Ishikawa (cell line): Measurements from ENCODE around the gene CAPZB.

ENCODE experiments used
- CEBPB ChIP-seq: IDR thresholded peaks from 2 replicates; pipeline ENCODE4 v1.6.1; 2012
- CREB1 ChIP-seq: IDR thresholded peaks from 2 replicates; pipeline ENCODE4 v1.6.1; 2012; ENCODE audit warnings: low read depth
- EGR1 ChIP-seq: IDR thresholded peaks from 2 replicates; pipeline ENCODE4 v1.6.1; 2012
- EP300 ChIP-seq: IDR thresholded peaks from 2 replicates; pipeline ENCODE4 v1.6.1; 2012; ENCODE audit warnings: borderline replicate concordance
- FOXM1 ChIP-seq: IDR thresholded peaks from 2 replicates; pipeline ENCODE4 v1.6.1; 2012; ENCODE audit warnings: low read depth, borderline replicate concordance
- NFIC ChIP-seq: IDR thresholded peaks from 2 replicates; pipeline ENCODE4 v1.6.1; 2012
- RAD21 ChIP-seq: IDR thresholded peaks from 2 replicates; pipeline ENCODE4 v1.6.1; 2012; ENCODE audit warnings: low read depth
- TAF1 ChIP-seq: IDR thresholded peaks from 2 replicates; pipeline ENCODE4 v1.6.1; 2012; ENCODE audit warnings: low read depth, mild to moderate bottlenecking
- TCF12 ChIP-seq: IDR thresholded peaks from 2 replicates; pipeline ENCODE4 v1.6.1; 2012; ENCODE audit warnings: low read depth
- TEAD4 ChIP-seq: IDR thresholded peaks from 2 replicates; pipeline ENCODE4 v1.6.1; 2012
- YY1 ChIP-seq: IDR thresholded peaks from 2 replicates; pipeline ENCODE4 v1.6.1; 2012; ENCODE audit warnings: low read depth
- ZBTB7A ChIP-seq: IDR thresholded peaks from 2 replicates; pipeline ENCODE4 v1.6.1; 2012; ENCODE audit warnings: low read depth
- TF ChIP-seq, protein P1 (sequence below): IDR thresholded peaks from 2 replicates; pipeline ENCODE4 v1.6.1; 2012; ENCODE audit warnings: low read depth, mild to moderate bottlenecking
- TF ChIP-seq, protein P2 (sequence below): IDR thresholded peaks from 2 replicates; pipeline ENCODE4 v1.6.1; 2012
- TF ChIP-seq, protein P3 (sequence below): IDR thresholded peaks from 2 replicates; pipeline ENCODE4 v1.6.1; 2012

Gene CAPZB

GRCh38 chr1:19393046-19393445, 92.3 kb downstream of the CAPZB start:
- TF ChIP-seq, protein P1, sequence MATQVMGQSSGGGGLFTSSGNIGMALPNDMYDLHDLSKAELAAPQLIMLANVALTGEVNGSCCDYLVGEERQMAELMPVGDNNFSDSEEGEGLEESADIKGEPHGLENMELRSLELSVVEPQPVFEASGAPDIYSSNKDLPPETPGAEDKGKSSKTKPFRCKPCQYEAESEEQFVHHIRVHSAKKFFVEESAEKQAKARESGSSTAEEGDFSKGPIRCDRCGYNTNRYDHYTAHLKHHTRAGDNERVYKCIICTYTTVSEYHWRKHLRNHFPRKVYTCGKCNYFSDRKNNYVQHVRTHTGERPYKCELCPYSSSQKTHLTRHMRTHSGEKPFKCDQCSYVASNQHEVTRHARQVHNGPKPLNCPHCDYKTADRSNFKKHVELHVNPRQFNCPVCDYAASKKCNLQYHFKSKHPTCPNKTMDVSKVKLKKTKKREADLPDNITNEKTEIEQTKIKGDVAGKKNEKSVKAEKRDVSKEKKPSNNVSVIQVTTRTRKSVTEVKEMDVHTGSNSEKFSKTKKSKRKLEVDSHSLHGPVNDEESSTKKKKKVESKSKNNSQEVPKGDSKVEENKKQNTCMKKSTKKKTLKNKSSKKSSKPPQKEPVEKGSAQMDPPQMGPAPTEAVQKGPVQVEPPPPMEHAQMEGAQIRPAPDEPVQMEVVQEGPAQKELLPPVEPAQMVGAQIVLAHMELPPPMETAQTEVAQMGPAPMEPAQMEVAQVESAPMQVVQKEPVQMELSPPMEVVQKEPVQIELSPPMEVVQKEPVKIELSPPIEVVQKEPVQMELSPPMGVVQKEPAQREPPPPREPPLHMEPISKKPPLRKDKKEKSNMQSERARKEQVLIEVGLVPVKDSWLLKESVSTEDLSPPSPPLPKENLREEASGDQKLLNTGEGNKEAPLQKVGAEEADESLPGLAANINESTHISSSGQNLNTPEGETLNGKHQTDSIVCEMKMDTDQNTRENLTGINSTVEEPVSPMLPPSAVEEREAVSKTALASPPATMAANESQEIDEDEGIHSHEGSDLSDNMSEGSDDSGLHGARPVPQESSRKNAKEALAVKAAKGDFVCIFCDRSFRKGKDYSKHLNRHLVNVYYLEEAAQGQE = no peak
- no peak for TF ChIP-seq TCF12
- TF ChIP-seq TAF1 = no peak
- no peak for TF ChIP-seq EP300
- no peak for TF ChIP-seq ZBTB7A
- no peak for TF ChIP-seq RAD21
- TF ChIP-seq FOXM1 = no peak
- no peak for TF ChIP-seq CREB1
- TF ChIP-seq, protein P2, sequence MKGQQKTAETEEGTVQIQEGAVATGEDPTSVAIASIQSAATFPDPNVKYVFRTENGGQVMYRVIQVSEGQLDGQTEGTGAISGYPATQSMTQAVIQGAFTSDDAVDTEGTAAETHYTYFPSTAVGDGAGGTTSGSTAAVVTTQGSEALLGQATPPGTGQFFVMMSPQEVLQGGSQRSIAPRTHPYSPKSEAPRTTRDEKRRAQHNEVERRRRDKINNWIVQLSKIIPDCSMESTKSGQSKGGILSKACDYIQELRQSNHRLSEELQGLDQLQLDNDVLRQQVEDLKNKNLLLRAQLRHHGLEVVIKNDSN = no peak
- no peak for TF ChIP-seq TEAD4
- TF ChIP-seq NFIC = no peak
- TF ChIP-seq CEBPB = no peak
- TF ChIP-seq EGR1 = no peak
- TF ChIP-seq YY1 = no peak
- TF ChIP-seq, protein P3, sequence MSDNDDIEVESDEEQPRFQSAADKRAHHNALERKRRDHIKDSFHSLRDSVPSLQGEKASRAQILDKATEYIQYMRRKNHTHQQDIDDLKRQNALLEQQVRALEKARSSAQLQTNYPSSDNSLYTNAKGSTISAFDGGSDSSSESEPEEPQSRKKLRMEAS = no peak

GRCh38 chr1:19392221-19392620, 93.1 kb downstream of the CAPZB start:
- TF ChIP-seq YY1 (no peak), ZBTB7A (no peak), EGR1 (no peak), TCF12 (no peak), TEAD4 (no peak), CREB1 (no peak), CEBPB (no peak), FOXM1 (no peak)
- TF ChIP-seq, protein P3 = no peak
- TF ChIP-seq, protein P2 = no peak
- TF ChIP-seq, protein P1 = no peak

DNA sequence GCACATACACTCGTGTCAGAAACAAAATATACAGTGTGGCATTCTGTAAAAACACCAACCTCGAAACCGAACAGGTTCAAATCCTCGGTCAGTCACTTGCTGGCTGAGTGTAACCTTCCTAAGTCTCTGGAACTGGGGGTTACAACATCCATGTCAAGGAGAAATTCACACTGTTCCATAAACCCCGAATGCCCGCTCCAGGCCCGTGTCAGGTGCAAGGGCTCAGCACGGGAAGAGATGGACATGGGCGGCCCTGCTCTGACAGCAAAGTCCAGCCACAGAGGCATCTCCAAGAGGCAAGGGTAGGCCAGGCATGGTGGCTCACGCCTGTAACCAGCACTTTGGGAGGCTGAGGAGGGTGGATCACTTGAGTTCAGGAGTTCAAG, 93.8 kb downstream of the CAPZB start:
- TF ChIP-seq CEBPB = no peak
- TF ChIP-seq TEAD4 = no peak
- no peak for TF ChIP-seq NFIC
- TF ChIP-seq ZBTB7A = no peak
- TF ChIP-seq, protein P3 = no peak
- no peak for TF ChIP-seq FOXM1
- TF ChIP-seq TAF1 = no peak
- TF ChIP-seq, protein P2 = no peak
- TF ChIP-seq, protein P1 = no peak
- TF ChIP-seq RAD21 = no peak
- TF ChIP-seq TCF12 = no peak
- TF ChIP-seq EGR1 = no peak
- no peak for TF ChIP-seq CREB1
- no peak for TF ChIP-seq EP300
- no peak for TF ChIP-seq YY1

GRCh38 chr1:19390901-19391595, 94.3 kb downstream of the CAPZB start:
- TF ChIP-seq NFIC (no peak), RAD21 (peak; percentile 63)
